Aorta (tissue), 5 donors: ENCODE data around the gene NDE1. TPM values are rescaled to one million over a fixed set of nuclear protein-coding genes. Genes with fewer than 3 reads are reported as not detected.

Experiments used
- ATAC-seq: fragments of 200-7000 bp; cut with Tn5 transposase; one replicate; pipeline ENCODE4 v1.9.1; 2022; ENCODE audit warnings: moderate library complexity; ENCODE audit not compliant: low FRiP score
- DNase-seq, 2 donors: peaks; one replicate each; pipeline ENCODE4 v3.0.0-alpha.2; 2020
- H3K27ac ChIP-seq, 2 donors: one replicate each; pipeline ENCODE4 v1.5.1; 2013; ENCODE audit warnings: low read length in 2 of 2, mild to moderate bottlenecking in 2 of 2, moderate library complexity in 2 of 2, control low read depth in 1 of 2, inconsistent platforms in 1 of 2, low read depth in 1 of 2
- H3K27me3 ChIP-seq, 2 donors: one replicate each; pipeline ENCODE4 v1.6.1; 2013; ENCODE audit warnings: control low read depth in 1 of 2, low read length in 1 of 2, mild to moderate bottlenecking in 1 of 2, moderate library complexity in 1 of 2; ENCODE audit not compliant: insufficient read depth in 2 of 2, control insufficient read depth in 1 of 2
- H3K36me3 ChIP-seq, 2 donors: one replicate each; pipeline ENCODE4 v1.6.1; 2013; ENCODE audit warnings: control low read depth in 1 of 2, low read length in 1 of 2, mild to moderate bottlenecking in 1 of 2; ENCODE audit not compliant: insufficient read depth in 2 of 2, control insufficient read depth in 1 of 2
- H3K4me1 ChIP-seq, 2 donors: one replicate each; pipeline ENCODE4 v1.6.1; 2013; ENCODE audit warnings: low read length in 2 of 2, control low read depth in 1 of 2, mild to moderate bottlenecking in 1 of 2, moderate library complexity in 1 of 2; ENCODE audit not compliant: insufficient read depth in 2 of 2, control insufficient read depth in 1 of 2
- H3K4me3 ChIP-seq, 2 donors: one replicate each; pipeline ENCODE4 v1.5.1; 2013; ENCODE audit warnings: low read length in 2 of 2, control low read depth in 1 of 2, mild to moderate bottlenecking in 1 of 2
- H3K9me3 ChIP-seq: one replicate; pipeline ENCODE4 v1.6.1; 2013; ENCODE audit warnings: mild to moderate bottlenecking, low read length; ENCODE audit not compliant: control insufficient read depth
- WGBS, 2 donors: extraction: QIAGEN DNeasy Blood & Tissue Kit; methylation state at CpG; one replicate each; pipeline ENCODE4 v1.1.7; 2013; 5-methylcytosine and 5-hydroxymethylcytosine counted together
- intact Hi-C, 2 donors: fragments of 100-400 bp; cut with DNase I; formaldehyde crosslinking; loops; one replicate each; pipeline versions ENCODE4 v1.14.2 to v1.15.0; 2022
- polyA plus RNA-seq, 2 donors: library from polyadenylated mRNA; stranded (reverse); fragments of 200-250 nt; gene quantifications; one replicate each; pipeline ENCODE4 v1.2.3, GENCODE V29; 2013
- total RNA-seq, 2 donors: library from RNA; stranded (reverse); fragmentation: NEBNext Ultra II Directional; extraction: Animal tissue kit (Norgen Biotek cat#: 25700); gene quantifications; one replicate each; pipeline ENCODE4 v1.2.1, GENCODE V29; 2021
- donor health status: healthy with polysubstance abuse.
- donor health status: Bipolar disorder and iron deficiency.
- donor health status: DM: no; HTN: no; CAD: no.
- donor health status: DM: no; HTN: no; CAD: no.
- donor health status: DM: yes; HTN: yes; CAD: no.

The NDE1 gene
- total and polyA plus RNA-seq, 4 donors, result 14.8 to 42.8 (median 23.9) TPM

- DNase-seq, result no peak
- Histone ChIP-seq H3K4me1 (no peaks in the 10 kb centered on the region), H3K9me3 (no peaks in the 10 kb centered on the region), H3K4me3 (no peak overlapping the region), H3K27ac (no peak overlapping the region), H3K36me3 (peaks cover 12 to 16% of the 10 kb centered on the region in 2 donors), H3K27me3 (no peaks in the 10 kb centered on the region)
- intact Hi-C loops, result no loop called here
- ATAC-seq, result no peak
Observed at GRCh38 chr16:15636392-15636873, 13.6 kb upstream of the NDE1 start.

DNA sequence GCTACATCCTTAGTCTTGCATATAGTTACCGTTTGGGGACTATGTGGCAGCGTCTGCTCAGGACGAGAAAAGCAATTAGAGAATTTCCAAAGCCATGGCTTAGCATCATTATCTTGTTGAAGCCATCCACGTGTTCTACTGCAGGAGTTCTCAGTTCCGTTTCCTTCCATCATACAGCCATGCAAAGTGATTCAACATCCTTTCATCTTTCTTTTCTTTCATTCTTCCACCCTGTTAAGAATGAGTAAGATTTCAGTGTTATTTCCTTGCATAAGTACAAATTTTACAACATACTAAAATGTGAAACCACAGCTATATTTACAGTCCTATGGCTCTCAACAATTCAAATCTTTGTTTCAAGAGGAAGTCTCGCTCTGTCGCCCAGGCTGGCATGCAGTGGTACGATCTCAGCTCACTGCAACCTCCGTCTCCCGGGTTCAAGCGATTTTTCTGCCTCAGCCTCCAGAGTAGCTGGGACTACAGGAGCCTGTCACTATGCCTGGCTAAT lies 10.9 kb upstream of the NDE1 start:
- Histone ChIP-seq H3K9me3 (no peaks in the 10 kb centered on the region), H3K4me1 (peaks cover 0 to 2% of the 10 kb centered on the region in 2 donors), H3K27me3 (no peaks in the 10 kb centered on the region), H3K36me3 (peaks cover 11 to 16% of the 10 kb centered on the region in 2 donors), H3K4me3 (no peak overlapping the region), H3K27ac (no peak overlapping the region)
- intact Hi-C loops, result no loop called here
- 86 to 89% methylated on average over 11 of the region's 11 CpGs for WGBS, 2 donors
- DNase-seq (no peak), ATAC-seq (no peak)

DNA sequence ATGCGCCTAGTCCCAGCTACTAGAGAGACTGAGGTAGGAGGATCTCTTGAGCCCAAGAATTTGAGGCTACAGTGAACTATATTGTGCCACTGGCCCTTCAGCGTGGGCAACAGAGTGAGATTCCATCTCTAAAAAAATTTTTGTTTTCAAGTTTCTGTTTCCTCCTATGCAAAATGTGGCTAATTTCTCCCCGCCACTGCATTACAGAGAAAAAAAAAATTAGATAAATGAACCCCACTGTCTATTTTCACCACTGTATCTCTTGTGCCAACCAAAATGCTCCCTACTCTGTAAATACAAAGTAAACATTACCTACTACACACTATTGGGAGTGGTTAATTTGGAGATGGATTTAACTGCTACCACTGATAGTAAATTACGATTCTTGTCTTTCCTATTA lies 9.1 kb upstream of the NDE1 start:
- 80 to 84% methylated on average over 4 of the region's 4 CpGs for WGBS, 2 donors
- intact Hi-C loops, result loop anchor here in 1 of 2 donors (5.0 kb wide), 1 partner anchor 551 kb away; no protein-coding TSS in a partner anchor
- DNase-seq (no peak), ATAC-seq (no peak)
- Histone ChIP-seq H3K9me3 (no peaks in the 10 kb centered on the region), H3K36me3 (peaks cover 6 to 12% of the 10 kb centered on the region in 2 donors), H3K4me1 (peaks cover 0 to 2% of the 10 kb centered on the region in 2 donors), H3K27me3 (no peaks in the 10 kb centered on the region), H3K27ac (no peak overlapping the region), H3K4me3 (no peak overlapping the region)

DNA sequence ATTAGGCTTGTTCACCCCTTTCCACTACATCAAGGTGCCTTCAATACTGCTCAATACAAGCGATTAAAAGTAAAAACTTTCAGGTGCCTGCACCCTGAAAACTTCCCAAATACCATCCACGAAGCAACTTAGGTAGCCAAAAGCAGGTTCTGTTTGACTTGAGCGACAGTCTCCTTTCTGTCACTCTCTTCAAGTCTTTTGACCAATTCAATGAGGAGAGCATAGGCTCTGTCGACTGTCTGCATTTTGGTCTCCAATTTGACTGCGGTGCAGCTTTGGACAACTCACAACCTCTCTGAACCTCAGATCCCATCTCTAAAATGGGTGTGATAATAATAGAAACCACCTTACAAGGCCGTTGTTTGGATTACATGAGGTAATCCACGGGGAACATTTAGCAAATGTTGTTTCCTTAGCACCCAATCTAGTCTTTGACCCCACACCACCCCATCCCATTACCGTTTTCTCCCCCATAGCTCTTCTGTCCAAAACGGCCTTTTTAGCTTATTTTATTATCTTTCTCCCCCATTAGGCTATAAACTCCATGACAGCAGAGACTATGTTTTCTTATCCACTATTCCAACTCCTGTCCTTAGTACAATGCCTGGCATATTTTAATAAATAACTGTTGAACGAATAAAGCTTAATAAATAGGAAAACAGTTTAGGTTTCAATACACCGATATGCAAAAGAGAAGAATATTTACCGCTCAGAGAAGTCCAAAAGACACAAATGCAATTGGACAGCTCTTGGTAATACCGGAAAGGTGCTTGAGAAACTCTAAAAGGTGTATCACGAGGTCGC lies 8.1 kb upstream of the NDE1 start:
- WGBS, 2 donors, result 20 to 22% methylated on average over 15 of the region's 15 CpGs
- intact Hi-C loops, result loop anchor here in 1 of 2 donors (5.0 kb wide), 1 partner anchor 550 kb away; no protein-coding TSS in a partner anchor
- H3K9me3 ChIP-seq, result no peaks in the 10 kb centered on the region
- DNase-seq (no peak), ATAC-seq (no peak)
- peaks cover 0 to 2% of the 10 kb centered on the region in 2 donors for H3K4me1 ChIP-seq
- no peaks in the 10 kb centered on the region for H3K27me3 ChIP-seq
- no peak overlapping the region for H3K27ac ChIP-seq
- peak overlapping the region; percentile 63 to 87 for H3K4me3 ChIP-seq
- H3K36me3 ChIP-seq, result peaks cover 3 to 8% of the 10 kb centered on the region in 2 donors

GRCh38 chr16:15642557-15643047 lies 7.4 kb upstream of the NDE1 start:
- 1% methylated on average over 10 to 23 of the region's 23 CpGs for WGBS, 2 donors
- Histone ChIP-seq H3K4me1 (peaks cover 0 to 2% of the 10 kb centered on the region in 2 donors), H3K4me3 (peak overlapping the region; percentile 63 to 87), H3K27me3 (no peaks in the 10 kb centered on the region), H3K36me3 (peaks cover 0 to 2% of the 10 kb centered on the region in 2 donors), H3K27ac (peak overlapping the region in 1 of 2 donors; percentile 64), H3K9me3 (no peaks in the 10 kb centered on the region)
- intact Hi-C loops, result loop anchor here in 1 of 2 donors (5.0 kb wide), 1 partner anchor 550 kb away; no protein-coding TSS in a partner anchor
- peak; percentile 81 to 87 for DNase-seq
- peak; percentile 73 for ATAC-seq

DNA sequence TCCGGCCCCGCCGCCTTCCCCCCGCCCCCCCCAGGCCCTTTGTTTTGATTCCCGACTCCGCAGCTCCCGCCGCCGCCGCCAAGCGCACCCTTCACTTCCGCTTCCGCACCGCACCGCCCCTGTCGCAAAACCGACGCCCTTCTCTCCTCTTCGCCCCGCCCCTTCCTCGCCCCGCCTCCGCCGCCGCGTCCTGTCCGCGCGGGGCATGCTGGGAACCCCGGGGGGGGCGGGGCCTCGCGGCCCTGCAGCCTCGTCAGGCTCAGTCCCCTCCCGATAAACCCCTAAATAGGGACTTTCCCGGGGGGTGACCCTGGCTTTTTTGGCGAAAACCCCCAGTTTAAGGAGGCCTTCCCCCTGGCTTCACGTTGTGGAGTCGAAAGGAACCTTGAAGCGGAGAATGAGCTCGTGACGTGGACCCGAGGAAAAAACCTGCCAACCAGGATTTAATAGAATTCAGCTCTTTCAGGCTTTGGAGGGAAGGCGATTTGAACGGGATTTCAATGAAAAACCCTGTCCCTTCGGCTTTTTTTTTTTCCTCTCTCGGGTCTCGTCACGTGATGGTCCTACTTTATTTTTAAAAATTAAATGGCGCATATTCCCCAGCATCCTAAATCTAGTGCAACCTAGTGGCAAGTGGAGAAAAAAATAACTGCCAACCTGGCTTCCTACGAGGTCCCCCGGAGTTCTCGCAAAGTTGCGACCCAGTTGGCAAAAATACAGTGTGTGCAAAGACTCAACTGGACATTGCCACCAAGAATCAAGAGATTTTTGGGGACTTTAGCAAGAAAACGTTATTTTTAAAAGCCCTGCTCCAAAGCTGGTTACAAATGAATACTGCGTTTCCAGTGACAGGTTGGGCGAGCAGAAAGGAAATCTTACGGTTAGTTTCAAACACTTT lies 6.7 kb upstream of the NDE1 start, which contains the start of gene MARF1:
Gene MARF1, minus strand, starts transcription at position 107 of the 898 bp plus-strand sequence. CDS start 3,921 bp downstream, outside the sequence.
- 0 to 1% methylated on average over 54 to 58 of the region's 58 CpGs for WGBS, 2 donors
- intact Hi-C loops, result loop anchor here in 1 of 2 donors (5.0 kb wide), 1 partner anchor 549 kb away; no protein-coding TSS in a partner anchor
- H3K4me3 ChIP-seq, result peak within 1 kb of the TSS; percentile 63 to 98
- ATAC-seq, result peak; percentile 99
- H3K27ac ChIP-seq, result peak within 1 kb of the TSS; percentile 51 to 99
- no peaks in the 10 kb centered on the region for H3K27me3 ChIP-seq
- peak; percentile 100 for DNase-seq
- H3K36me3 ChIP-seq, result no peaks in the 10 kb centered on the region
- H3K4me1 ChIP-seq, result peaks cover 0 to 2% of the 10 kb centered on the region in 2 donors
- no peaks in the 10 kb centered on the region for H3K9me3 ChIP-seq

DNA sequence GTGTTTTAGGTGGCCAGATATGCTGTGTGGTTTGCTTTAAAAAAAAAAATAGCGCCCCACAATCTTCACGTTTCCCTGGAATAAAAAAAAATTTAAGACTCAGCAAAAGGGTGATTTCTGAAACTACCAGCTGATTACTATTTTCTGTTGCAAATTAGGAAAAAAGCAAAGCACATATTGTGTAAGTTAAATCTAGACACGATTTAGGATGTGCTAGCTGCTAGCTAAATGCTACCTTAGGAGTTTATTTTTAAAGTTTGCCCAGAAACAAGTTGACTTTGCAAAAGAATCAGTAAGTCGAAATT lies 6.1 kb upstream of the NDE1 start:
- Histone ChIP-seq H3K27me3 (no peaks in the 10 kb centered on the region), H3K27ac (peak overlapping the region in 1 of 2 donors; percentile 51), H3K36me3 (no peaks in the 10 kb centered on the region), H3K4me1 (peaks cover 0 to 2% of the 10 kb centered on the region in 2 donors), H3K4me3 (peak overlapping the region; percentile 57 to 63), H3K9me3 (no peaks in the 10 kb centered on the region)
- WGBS, 2 donors, result 5 to 7% methylated on average over 4 of the region's 4 CpGs
- no peak for ATAC-seq
- no peak for DNase-seq
- intact Hi-C loops, result loop anchor here in 1 of 2 donors (5.0 kb wide), 1 partner anchor 548 kb away; no protein-coding TSS in a partner anchor
